Measurements from ENCODE around the gene FOXN3.

FOXN3 gene

GRCh38 chr14:89411976-89412375, 5.1 kb downstream of the FOXN3 start:
- TF ChIP-seq EZH2phosphoT487 (IDR thresholded peaks at IDR 0.05; ENCODE audit: borderline replicate concordance) (no peak), CTCF (conservative IDR thresholded peaks at IDR 0.05; ENCODE audit: low read length) (no peak)
- peaks cover 65% of the 10 kb centered on the region for H4K20me1 ChIP-seq (ENCODE audit: insufficient read depth, low read length, poor library complexity, severe bottlenecking)
- H3K79me2 ChIP-seq (ENCODE audit: insufficient read depth, low read length) = peaks cover 97% of the 10 kb centered on the region
- peaks cover 42% of the 10 kb centered on the region; the same call in 1 of the 2 replicates for H3K36me3 ChIP-seq (ENCODE audit: insufficient read depth, low read length)
- H3K9ac ChIP-seq (ENCODE audit: low read depth, low read length, poor library complexity, severe bottlenecking) = no peak overlapping the region
- H3K4me3 ChIP-seq (ENCODE audit: low read length, poor library complexity, severe bottlenecking) = no peak overlapping the region
- H2AFZ ChIP-seq (ENCODE audit: low read length) = no peak overlapping the region
- H3K9me2 ChIP-seq (replicated peaks; ENCODE audit: low read depth, low read length) = no peaks in the 10 kb centered on the region
- H3F3A ChIP-seq (ENCODE audit: low read depth) = no peaks in the 10 kb centered on the region
- H3K4me1 ChIP-seq (ENCODE audit: insufficient read depth, low read length, poor library complexity, severe bottlenecking) = peaks cover 52% of the 10 kb centered on the region
- H3K4me2 ChIP-seq (ENCODE audit: low read depth, low read length, poor library complexity, severe bottlenecking) = peak overlapping the region; percentile 39
- no peaks in the 10 kb centered on the region for H3K27me3 ChIP-seq (ENCODE audit: insufficient read depth, low read length, poor library complexity, severe bottlenecking)
- no peaks in the 10 kb centered on the region for H3K9me3 ChIP-seq (ENCODE audit: insufficient read depth, low read depth, low read length)

GRCh38 chr14:89409961-89410360, 7.1 kb downstream of the FOXN3 start:
- peak overlapping the region; percentile 73 for H3K4me2 ChIP-seq (ENCODE audit: low read depth, low read length, poor library complexity, severe bottlenecking)
- peak overlapping the region; percentile 53 for H3K9ac ChIP-seq (ENCODE audit: low read depth, low read length, poor library complexity, severe bottlenecking)
- H3K9me2 ChIP-seq (replicated peaks; ENCODE audit: low read depth, low read length) = no peaks in the 10 kb centered on the region
- peak overlapping the region; percentile 68 for H3K4me3 ChIP-seq (ENCODE audit: low read length, poor library complexity, severe bottlenecking)
- peaks cover 46% of the 10 kb centered on the region for H3K4me1 ChIP-seq (ENCODE audit: insufficient read depth, low read length, poor library complexity, severe bottlenecking)
- no peaks in the 10 kb centered on the region for H3K27me3 ChIP-seq (ENCODE audit: insufficient read depth, low read length, poor library complexity, severe bottlenecking)
- H3F3A ChIP-seq (ENCODE audit: low read depth) = no peaks in the 10 kb centered on the region
- no peaks in the 10 kb centered on the region for H3K9me3 ChIP-seq (ENCODE audit: insufficient read depth, low read depth, low read length)
- peaks cover 65% of the 10 kb centered on the region for H4K20me1 ChIP-seq (ENCODE audit: insufficient read depth, low read length, poor library complexity, severe bottlenecking)
- peaks cover 99% of the 10 kb centered on the region for H3K79me2 ChIP-seq (ENCODE audit: insufficient read depth, low read length)
- TF ChIP-seq CTCF (conservative IDR thresholded peaks at IDR 0.05; ENCODE audit: low read length) (no peak), EZH2phosphoT487 (IDR thresholded peaks at IDR 0.05; ENCODE audit: borderline replicate concordance) (no peak)
- H3K36me3 ChIP-seq (ENCODE audit: insufficient read depth, low read length) = peaks cover 42% of the 10 kb centered on the region; the same call in 1 of the 2 replicates
- H2AFZ ChIP-seq (ENCODE audit: low read length) = no peak overlapping the region

- Histone ChIP-seq H3K9me2 (replicated peaks; ENCODE audit: low read depth, low read length) (no peaks in the 10 kb centered on the region), H3K9ac (ENCODE audit: low read depth, low read length, poor library complexity, severe bottlenecking) (peak overlapping the region; percentile 53), H3K79me2 (ENCODE audit: insufficient read depth, low read length) (peaks cover 99% of the 10 kb centered on the region), H3K9me3 (ENCODE audit: insufficient read depth, low read depth, low read length) (no peaks in the 10 kb centered on the region), H3F3A (ENCODE audit: low read depth) (no peaks in the 10 kb centered on the region), H3K4me2 (ENCODE audit: low read depth, low read length, poor library complexity, severe bottlenecking) (peak overlapping the region; percentile 73), H3K4me3 (ENCODE audit: low read length, poor library complexity, severe bottlenecking) (peak overlapping the region; percentile 68), H3K27me3 (ENCODE audit: insufficient read depth, low read length, poor library complexity, severe bottlenecking) (no peaks in the 10 kb centered on the region), H3K4me1 (ENCODE audit: insufficient read depth, low read length, poor library complexity, severe bottlenecking) (peaks cover 43% of the 10 kb centered on the region), H2AFZ (ENCODE audit: low read length) (no peak overlapping the region), H4K20me1 (ENCODE audit: insufficient read depth, low read length, poor library complexity, severe bottlenecking) (peaks cover 61% of the 10 kb centered on the region), H3K36me3 (ENCODE audit: insufficient read depth, low read length) (peaks cover 42% of the 10 kb centered on the region; the same call in 1 of the 2 replicates)
- no peak for TF ChIP-seq EZH2phosphoT487 (IDR thresholded peaks at IDR 0.05; ENCODE audit: borderline replicate concordance)
- no peak for TF ChIP-seq CTCF (conservative IDR thresholded peaks at IDR 0.05; ENCODE audit: low read length)
These were observed 7.9 kb downstream of the FOXN3 start for GRCh38 chr14:89408907-89409700.
